Measurements from ENCODE around the gene CORIN. TPM values are rescaled to one million over a fixed set of nuclear protein-coding genes. Genes with fewer than 3 reads are reported as not detected.

Gene CORIN
- total and polyA plus RNA-seq, 2 experiments from 2014 or later, result not detected

DNA sequence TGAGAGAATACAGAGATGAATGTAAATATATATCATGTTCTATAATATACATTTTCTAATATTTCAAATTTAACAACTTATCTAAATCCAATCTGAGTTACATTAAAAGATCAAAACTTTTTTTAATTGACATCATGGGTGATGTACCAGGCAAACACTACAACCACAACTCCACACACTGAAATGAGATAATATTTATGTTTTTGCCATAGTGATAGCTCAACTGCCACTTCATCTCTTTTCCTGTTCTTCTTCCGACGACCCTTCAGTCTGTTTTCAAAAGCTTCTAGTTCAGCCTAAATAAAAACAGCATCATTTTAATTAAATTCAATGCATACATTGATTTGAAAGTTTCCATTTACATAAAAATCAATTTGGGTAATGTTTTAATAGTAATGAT, 10.2 kb upstream of the CORIN start:
- H3K4me3 Mint-ChIP-seq, result no peak overlapping the region

GRCh38 chr4:47842985-47843384, 5.1 kb upstream of the CORIN start:
- H3K27me3 Mint-ChIP-seq (ENCODE audit: insufficient read depth, low read depth, poor library complexity), result peaks cover 5% of the 10 kb centered on the region
- Histone ChIP-seq H3K27ac (ENCODE audit: low read depth) (no peak overlapping the region), H3K79me2 (replicated peaks; ENCODE audit: insufficient read depth) (no peaks in the 10 kb centered on the region), H3K4me2 (no peak overlapping the region), H3K4me1 (ENCODE audit: insufficient read depth) (peaks cover 8% of the 10 kb centered on the region), H4K20me1 (replicated peaks; ENCODE audit: insufficient read depth) (peaks cover 10% of the 10 kb centered on the region), H3K36me3 (ENCODE audit: insufficient read depth) (peaks cover 12% of the 10 kb centered on the region; the same call in 1 of the 2 replicates), H3F3A (replicated peaks; ENCODE audit: low read depth) (no peaks in the 10 kb centered on the region), H3K9me2 (ENCODE audit: insufficient read depth) (no peaks in the 10 kb centered on the region), H3K4me3 (no peak overlapping the region), H3K27me3 (ENCODE audit: insufficient read depth) (peaks cover 11% of the 10 kb centered on the region; the same call in 1 of the 2 replicates), H2AFZ (no peak overlapping the region)
- H3K4me3 Mint-ChIP-seq, result no peak overlapping the region
- H3K36me3 Mint-ChIP-seq (ENCODE audit: low read depth), result peaks cover 30% of the 10 kb centered on the region
- ATAC-seq, result no peak
- no peaks in the 10 kb centered on the region; the same call in 2 of the 3 replicates for H3K9me3 Mint-ChIP-seq
- DNase-seq (ENCODE audit: low spot score), result no peak
- no peak overlapping the region for H3K27ac Mint-ChIP-seq
- peaks cover 9% of the 10 kb centered on the region; the same call in 2 of the 3 replicates for H3K4me1 Mint-ChIP-seq
- no peak for TF ChIP-seq ZNF331 (CRISPR knock-in tag; IDR thresholded peaks at IDR 0.05; ENCODE audit: low read depth)
- TF ChIP-seq CTCF (conservative IDR thresholded peaks at IDR 0.05; ENCODE audit: low read depth in 2 of 2), result no peak
- TF ChIP-seq JUNB (IDR thresholded peaks at IDR 0.05; ENCODE audit: unreplicated experiment), result no peak
- TF ChIP-seq ZNF114 (CRISPR knock-in tag; IDR thresholded peaks at IDR 0.05), result no peak
- TF ChIP-seq, protein P1, sequence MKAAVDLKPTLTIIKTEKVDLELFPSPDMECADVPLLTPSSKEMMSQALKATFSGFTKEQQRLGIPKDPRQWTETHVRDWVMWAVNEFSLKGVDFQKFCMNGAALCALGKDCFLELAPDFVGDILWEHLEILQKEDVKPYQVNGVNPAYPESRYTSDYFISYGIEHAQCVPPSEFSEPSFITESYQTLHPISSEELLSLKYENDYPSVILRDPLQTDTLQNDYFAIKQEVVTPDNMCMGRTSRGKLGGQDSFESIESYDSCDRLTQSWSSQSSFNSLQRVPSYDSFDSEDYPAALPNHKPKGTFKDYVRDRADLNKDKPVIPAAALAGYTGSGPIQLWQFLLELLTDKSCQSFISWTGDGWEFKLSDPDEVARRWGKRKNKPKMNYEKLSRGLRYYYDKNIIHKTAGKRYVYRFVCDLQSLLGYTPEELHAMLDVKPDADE (IDR thresholded peaks at IDR 0.05), result no peak
- TF ChIP-seq EZH2 (IDR thresholded peaks at IDR 0.05; ENCODE audit: low read depth, unreplicated experiment), result no peak
- TF ChIP-seq CREB1 (CRISPR knock-in tag; IDR thresholded peaks at IDR 0.05; ENCODE audit: low read depth), result no peak
- TF ChIP-seq NANOG (IDR thresholded peaks at IDR 0.05; ENCODE audit: borderline replicate concordance), result no peak
- TF ChIP-seq ZNF462 (CRISPR knock-in tag; IDR thresholded peaks at IDR 0.05), result no peak
- no peak for TF ChIP-seq STAT1 (IDR thresholded peaks at IDR 0.05; ENCODE audit: unreplicated experiment)

More for the DNA sequence above, 10.2 kb upstream of the CORIN start:
- H4K20me1 ChIP-seq (replicated peaks; ENCODE audit: insufficient read depth), result no peaks in the 10 kb centered on the region
- Mint-ChIP-seq H3K9me3 (no peaks in the 10 kb centered on the region; the same call in 2 of the 3 replicates), H3K4me1 (no peaks in the 10 kb centered on the region), H3K36me3 (ENCODE audit: low read depth) (peaks cover 61% of the 10 kb centered on the region), H3K27ac (no peak overlapping the region), H3K27me3 (ENCODE audit: insufficient read depth, low read depth, poor library complexity) (no peaks in the 10 kb centered on the region)
- ATAC-seq (no peak), DNase-seq (ENCODE audit: low spot score) (no peak)
- no peaks in the 10 kb centered on the region for H3K27me3 ChIP-seq (ENCODE audit: insufficient read depth)
- no peaks in the 10 kb centered on the region for H3K79me2 ChIP-seq (replicated peaks; ENCODE audit: insufficient read depth)
- H3K36me3 ChIP-seq (ENCODE audit: insufficient read depth), result peaks cover 20% of the 10 kb centered on the region
- TF ChIP-seq, protein P1 (IDR thresholded peaks at IDR 0.05), result no peak
- no peak overlapping the region for H3K4me3 ChIP-seq
- H3K4me1 ChIP-seq (ENCODE audit: insufficient read depth), result no peaks in the 10 kb centered on the region
- no peaks in the 10 kb centered on the region for H3K9me2 ChIP-seq (ENCODE audit: insufficient read depth)
- no peaks in the 10 kb centered on the region for H3F3A ChIP-seq (replicated peaks; ENCODE audit: low read depth)
- no peak overlapping the region for H2AFZ ChIP-seq
- no peak overlapping the region for H3K27ac ChIP-seq (ENCODE audit: low read depth)
- no peak overlapping the region for H3K4me2 ChIP-seq

All from GM23338 (cell line).